HG02571 (cell line): Measurements from ENCODE around the gene STRA8.

ENCODE experiments used
- ATAC-seq: cut with Tn5 transposase; IDR thresholded peaks from one replicate; pipeline ENCODE4 v1.9.1; 2021; ENCODE audit warnings: mild to moderate bottlenecking, moderate library complexity; ENCODE audit not compliant: unreplicated experiment

STRA8 gene

GRCh38 chr7:135263321-135263970, 29.8 kb downstream of the STRA8 start:
- no peak for ATAC-seq

DNA sequence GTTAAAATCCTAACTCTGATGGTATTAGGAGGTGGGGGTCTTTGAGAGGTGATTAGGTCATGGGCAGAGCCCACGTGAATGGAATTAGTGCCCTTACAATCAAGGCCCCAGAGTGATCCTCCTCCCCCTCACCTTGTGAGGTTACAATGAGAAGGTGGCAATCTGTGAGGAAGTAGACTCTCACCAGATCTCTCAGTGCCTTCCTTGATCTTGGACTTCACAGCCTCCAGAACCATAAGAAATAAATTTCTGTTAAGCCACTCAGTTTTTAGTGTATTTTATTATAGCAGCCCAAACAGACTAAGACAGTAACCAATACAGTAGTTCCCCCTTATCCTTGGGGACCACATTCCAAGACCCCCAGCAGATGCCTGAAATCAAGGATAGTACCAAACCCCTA, 32.0 kb downstream of the STRA8 start:
- ATAC-seq: no peak

- ATAC-seq: no peak
Measured at GRCh38 chr7:135269921-135270320, 36.3 kb downstream of the STRA8 start.

DNA sequence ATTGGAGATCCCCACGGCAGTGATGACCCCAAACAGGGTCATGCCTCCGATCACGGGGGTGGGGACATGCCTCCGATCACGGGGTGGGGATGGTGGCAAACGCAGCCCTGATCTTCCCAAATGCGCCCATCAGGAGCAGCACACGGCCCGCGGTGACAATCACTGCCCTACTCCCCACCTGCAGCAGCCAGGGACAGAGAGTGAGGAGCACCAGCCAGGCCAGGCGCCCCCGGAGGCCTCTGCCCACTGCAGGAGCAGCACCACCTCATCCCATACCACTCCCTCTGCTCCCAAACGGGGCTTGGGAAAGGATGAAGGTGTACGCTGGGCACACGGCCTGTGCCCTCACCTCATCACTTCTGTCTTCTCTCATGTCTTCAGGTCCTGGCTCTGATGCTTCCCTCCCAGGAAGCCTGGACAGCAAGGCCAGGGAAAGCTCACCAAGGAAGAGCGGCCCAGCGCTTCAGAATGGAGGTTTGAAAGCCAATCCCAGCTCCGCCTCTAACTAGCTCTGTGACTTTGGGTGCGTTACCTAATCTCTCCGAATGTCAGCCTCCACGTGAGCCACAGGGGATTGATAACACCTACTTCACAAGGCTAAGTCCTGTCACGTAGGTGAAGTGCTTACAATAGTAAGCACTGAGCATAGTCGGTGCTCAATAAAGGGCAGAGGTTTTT, 37.1 kb downstream of the STRA8 start:
- no peak for ATAC-seq

DNA sequence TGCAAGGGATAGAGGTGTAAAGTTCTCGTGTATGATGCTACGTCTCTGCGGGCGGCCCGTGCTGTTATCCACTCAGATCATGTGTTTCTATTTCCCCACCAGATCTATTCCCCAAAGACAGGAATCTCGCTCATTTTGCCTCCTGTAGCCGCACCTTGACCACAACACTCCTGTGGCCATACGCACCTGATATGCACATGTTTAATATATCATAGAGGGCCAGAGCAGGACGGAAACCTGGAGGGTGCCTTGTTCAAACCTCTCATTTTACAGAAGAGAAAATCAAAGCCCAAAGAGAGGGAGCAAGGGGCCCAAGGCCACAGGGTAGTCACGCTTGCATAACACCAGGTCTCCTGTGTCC, 37.6 kb downstream of the STRA8 start:
- ATAC-seq: no peak

GRCh38 chr7:135272303-135272702, 38.7 kb downstream of the STRA8 start:
- ATAC-seq: no peak

GRCh38 chr7:135273581-135273980, 39.9 kb downstream of the STRA8 start:
- ATAC-seq: no peak

GRCh38 chr7:135274495-135275268, 41.0 kb downstream of the STRA8 start:
- ATAC-seq: no peak

DNA sequence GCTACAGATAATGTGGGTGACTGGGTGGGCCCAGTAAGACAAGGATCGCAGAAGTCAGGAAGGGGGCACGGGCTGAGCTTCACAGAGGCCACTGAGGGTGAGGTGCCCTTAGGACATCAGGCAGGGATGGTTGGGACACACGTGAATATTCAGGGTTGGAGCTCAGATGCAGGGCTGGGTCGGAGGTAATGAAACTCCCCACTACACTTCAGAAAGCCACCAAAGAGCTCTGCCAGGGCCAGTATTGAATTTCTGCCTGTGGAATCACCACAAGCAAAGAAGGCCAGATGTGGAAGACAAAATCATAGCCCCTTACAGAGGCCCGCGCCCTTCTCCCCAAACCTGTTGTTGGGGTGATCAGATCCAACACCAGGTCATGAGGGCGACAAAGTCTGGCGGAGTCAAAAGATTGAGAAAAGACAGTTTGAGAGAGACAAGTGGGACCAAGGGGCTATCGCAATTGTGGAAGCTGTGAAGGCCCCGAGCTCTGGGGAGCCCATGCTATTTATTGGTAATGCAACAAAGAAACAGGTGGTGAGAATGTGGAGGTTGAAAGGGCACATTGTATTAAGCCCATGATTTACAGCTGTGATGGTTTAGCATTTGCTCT, 42.4 kb downstream of the STRA8 start:
- ATAC-seq: no peak

DNA sequence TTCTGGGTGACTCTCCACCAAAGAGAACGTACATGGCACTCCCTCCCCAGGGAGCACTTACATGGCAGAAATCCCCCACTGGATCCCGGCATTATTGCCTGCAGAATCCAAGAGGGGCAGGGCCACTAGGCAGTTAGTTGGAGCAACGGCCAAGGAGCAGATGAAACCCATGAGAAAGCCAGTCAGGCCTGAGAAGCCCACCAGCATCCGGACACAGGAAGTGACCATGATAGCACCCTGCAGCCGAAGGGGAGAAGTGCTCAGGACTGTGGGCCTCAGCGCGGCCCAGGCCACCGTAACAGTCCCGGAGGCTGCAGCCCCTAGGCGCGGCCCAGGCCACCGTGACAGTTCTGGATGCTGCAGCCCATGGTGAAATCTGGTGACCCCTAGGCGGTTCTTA, 43.5 kb downstream of the STRA8 start:
- ATAC-seq: no peak

DNA sequence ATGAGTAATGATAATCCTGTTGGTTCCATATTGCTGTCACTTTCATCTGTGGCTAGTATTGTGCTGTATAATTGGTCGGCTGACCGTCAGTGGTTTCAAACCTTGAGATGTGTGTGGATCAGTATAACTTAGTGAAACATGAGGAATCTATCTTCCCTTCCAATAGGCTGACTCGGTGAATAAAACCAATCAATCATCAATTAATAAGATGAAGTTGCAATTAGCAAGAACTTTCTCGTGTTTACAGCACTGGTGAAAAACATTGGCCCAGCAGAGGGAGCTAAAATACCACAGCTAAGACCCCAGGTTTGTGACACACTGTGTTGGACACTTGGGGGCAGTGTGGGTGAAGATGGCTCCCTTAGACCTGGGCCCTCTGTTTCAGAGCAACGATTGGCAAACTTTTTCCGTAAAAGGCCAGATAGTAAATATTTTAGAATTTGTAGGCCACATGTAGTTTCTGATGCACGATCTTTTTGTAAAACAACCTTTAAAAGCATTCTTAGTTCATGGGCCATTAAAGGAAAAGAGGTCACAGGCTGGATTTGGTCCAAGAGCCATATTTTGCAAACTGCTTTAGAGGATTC, 47.8 kb downstream of the STRA8 start:
- ATAC-seq: peak; percentile 92

DNA sequence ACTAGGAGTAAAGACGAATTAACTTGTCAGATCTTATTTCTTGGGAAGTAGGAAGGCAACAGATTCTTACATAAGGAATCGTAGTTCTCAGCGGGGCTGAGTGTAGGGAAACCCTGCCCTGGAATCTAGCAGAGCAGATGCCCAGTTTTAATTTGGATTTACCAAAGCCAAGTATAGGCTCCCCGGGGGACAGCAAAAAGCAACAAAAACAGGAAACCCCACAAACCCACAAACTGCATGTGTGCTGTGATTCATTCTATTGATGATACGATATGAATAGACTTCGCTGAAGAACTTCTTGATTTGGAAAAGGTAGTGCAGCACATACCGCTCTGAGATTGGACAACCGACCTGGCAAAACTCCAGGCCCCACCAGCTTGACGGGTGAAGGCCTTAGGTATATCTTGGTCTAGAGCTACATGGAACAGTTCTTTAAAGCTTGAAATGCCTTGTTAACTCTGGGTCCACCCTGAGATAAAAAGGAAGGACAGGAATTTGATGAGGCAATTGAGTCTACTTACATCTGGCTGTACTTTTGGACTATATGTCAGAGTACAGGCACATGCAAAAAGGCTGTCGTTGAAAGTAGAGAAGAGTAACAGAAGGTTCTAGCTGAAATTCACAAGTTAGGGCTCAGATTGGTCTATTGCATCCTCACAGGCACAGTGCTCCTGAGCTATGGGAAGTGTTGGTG, 49.1 kb downstream of the STRA8 start:
- ATAC-seq: no peak

GRCh38 chr7:135283959-135284638, 50.5 kb downstream of the STRA8 start:
- no peak for ATAC-seq

DNA sequence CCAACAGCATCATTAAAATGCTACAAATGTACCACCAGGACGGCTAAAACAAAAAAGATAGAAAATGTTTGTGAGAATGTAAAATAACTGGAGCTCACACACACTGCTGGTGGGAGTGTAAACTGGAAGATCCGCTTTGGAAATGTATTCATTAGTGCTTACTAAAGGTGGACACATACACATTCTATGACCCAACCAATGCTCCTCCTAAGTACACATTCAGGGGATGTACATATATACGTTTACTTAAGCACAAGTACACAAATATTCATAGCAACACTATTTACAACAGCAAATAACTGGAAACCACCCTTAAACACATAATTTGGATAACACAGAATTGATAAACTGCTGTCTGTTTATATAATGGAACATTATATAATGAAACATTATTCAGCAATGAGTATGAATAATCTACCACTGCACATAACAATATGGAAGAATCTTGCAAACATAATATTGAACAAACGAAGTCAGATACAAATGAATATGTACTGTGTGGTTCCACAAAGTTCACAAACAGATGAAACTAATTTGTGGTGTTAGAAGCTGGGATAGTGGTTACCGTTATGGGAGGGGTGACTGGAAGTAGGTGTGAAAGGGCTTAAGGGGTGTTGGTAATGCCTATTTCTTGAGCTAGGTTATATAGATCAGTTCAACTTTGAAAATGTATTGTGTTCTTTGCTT, 52.1 kb downstream of the STRA8 start:
- ATAC-seq: no peak

- no peak for ATAC-seq
Measured at GRCh38 chr7:135286876-135287275, 53.2 kb downstream of the STRA8 start.

DNA sequence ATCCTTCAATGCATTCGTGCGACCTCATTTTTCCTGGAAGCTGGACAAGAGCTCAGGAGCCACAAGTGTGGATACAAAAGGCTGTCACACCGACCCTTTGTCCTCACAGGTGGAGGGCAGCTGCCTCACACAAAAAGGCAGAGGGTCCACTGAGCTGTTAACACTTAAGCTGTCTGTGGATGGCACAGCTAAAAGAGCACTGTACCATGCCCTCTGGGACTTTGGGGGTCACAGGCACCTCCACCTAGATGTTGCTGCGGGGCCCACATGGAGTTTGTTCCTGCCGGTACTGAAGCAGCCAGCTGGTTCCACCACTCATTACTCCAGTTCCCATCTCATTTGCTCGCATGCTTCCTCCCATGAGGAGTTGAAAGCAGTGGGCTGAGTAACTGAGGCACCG, 57.0 kb downstream of the STRA8 start:
- ATAC-seq: no peak

DNA sequence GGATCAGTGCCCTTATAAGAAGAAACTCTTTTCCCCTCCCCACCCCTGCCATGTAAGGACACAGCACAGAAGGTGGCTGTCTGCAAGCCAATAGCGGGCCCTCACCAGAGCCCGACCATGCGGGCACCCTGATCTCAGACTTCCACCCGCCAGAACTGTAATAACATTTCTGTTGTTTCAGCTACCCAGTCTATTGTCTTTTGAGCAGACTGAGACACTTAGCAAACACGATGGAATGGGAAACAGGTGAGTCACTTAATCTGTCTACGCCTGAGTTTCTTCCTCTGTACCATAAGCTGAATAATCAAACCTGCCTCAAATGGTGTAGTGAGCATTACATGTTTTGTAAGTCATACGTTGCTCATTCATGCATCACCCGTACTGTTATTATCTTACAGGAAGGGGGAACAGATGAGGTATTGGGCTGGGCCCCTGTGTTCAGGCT, 58.2 kb downstream of the STRA8 start:
- no peak for ATAC-seq

- ATAC-seq: no peak
Measured at GRCh38 chr7:135299235-135299634, 65.6 kb downstream of the STRA8 start.

DNA sequence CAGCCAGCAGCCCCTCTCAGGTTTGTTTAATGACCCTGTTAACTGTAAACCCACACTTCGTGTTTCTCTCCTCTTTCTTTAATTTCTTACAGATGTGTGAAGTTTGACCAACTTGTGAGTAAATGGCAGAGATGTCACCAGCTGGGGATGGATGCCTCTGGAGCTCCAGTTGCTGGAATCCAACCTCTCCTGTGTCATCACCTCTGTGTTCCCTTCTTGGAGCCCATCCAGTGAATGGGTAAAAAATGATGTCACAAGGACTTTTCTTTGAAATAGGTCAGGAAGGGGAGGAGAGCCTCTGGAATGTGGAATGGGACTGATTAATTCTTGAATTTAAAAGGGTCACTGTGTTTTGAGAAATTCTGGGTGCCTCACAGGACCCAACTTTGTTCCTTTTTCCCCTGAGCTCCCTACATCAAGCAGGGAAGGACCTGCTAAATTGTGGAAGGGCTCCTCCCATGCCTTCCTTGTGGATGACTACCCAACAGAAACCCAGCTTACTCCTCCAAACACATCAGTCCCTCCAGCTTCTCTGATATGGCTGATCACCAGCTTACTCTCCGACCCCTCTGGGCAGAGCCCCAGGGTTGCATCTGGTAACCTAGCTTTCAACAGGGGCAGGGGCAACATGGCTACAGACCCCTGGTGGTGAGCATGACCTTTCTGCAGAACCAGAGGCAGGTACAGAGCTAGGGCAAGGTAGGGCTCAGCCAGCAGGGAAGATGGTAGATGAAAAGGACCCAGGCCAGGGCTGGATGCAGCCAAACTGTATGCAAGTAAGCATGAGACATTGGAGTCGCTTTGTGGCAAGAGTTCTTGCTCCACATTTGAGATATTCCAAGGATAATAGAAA, 67.5 kb downstream of the STRA8 start:
- ATAC-seq: no peak
